Suprapubic skin (tissue), 4 donors: ENCODE measurements around the gene C2CD4B. TPM values are rescaled to one million over a fixed set of nuclear protein-coding genes. Genes with fewer than 3 reads are reported as not detected.

ENCODE experiments used
- DNase-seq, 2 donors: peaks; one replicate each; pipeline ENCODE4 v3.0.0-alpha.2; 2019; ENCODE audit warnings: low spot score in 2 of 2
- H3K27ac ChIP-seq: fragments of 200-600 bp; sonication (generic); one replicate; pipeline ENCODE4 v1.5.1; 2019
- H3K27me3 ChIP-seq: fragments of 200-600 bp; sonication (generic); one replicate; pipeline ENCODE4 v1.5.1; 2019
- H3K36me3 ChIP-seq: fragments of 200-600 bp; sonication (generic); one replicate; pipeline ENCODE4 v1.5.1; 2019
- H3K4me1 ChIP-seq: fragments of 200-600 bp; sonication (generic); one replicate; pipeline ENCODE4 v1.5.1; 2019
- H3K4me3 ChIP-seq: fragments of 200-600 bp; sonication (generic); one replicate; pipeline ENCODE4 v1.5.1; 2019; ENCODE audit warnings: mild to moderate bottlenecking
- H3K9me3 ChIP-seq: fragments of 200-600 bp; sonication (generic); one replicate; pipeline ENCODE4 v1.5.1; 2019
- CTCF ChIP-seq, 2 donors: fragments of 200-600 bp in 1 of 2; fragments of 450-650 bp in 1 of 2; sonication (generic) in 1 of 2; IDR thresholded peaks; one replicate each; pipeline ENCODE4 v1.5.1; 2016 to 2019; ENCODE audit warnings: antibody characterized with exemption in 2 of 2, mild to moderate bottlenecking in 1 of 2, moderate library complexity in 1 of 2
- EP300 ChIP-seq: sonication (generic); formaldehyde crosslinking; IDR thresholded peaks from one replicate; pipeline ENCODE4 v1.6.1; 2017; ENCODE audit warnings: antibody characterized with exemption
- POLR2A ChIP-seq, 2 donors: fragments of 450-650 bp; IDR thresholded peaks; one replicate each; pipeline ENCODE4 v1.6.1; 2017; ENCODE audit warnings: antibody characterized with exemption in 2 of 2, mild to moderate bottlenecking in 2 of 2, moderate library complexity in 2 of 2
- POLR2AphosphoS5 ChIP-seq, 3 donors: sonication (generic); formaldehyde crosslinking; IDR thresholded peaks; one replicate each; pipeline ENCODE4 v1.6.1; 2017; ENCODE audit warnings: antibody characterized with exemption in 3 of 3
- WGBS: methylation state at CpG from one replicate; pipeline ENCODE4 v1.1.5; 2018; 5-methylcytosine and 5-hydroxymethylcytosine counted together
- total RNA-seq, 4 donors: library from RNA; depleted of rRNA; stranded (reverse); fragments of >200 nt; gene quantifications; one replicate each; pipeline ENCODE4 v1.1.0, GENCODE V29; 2016

The C2CD4B gene
- total RNA-seq, 4 donors from 2014 or later = 0.64 to 5.7 (median 3.3) TPM

- no peak for DNase-seq
- Histone ChIP-seq H3K36me3 (no peaks in the 10 kb centered on the region), H3K9me3 (no peaks in the 10 kb centered on the region), H3K4me1 (peaks cover 2% of the 10 kb centered on the region), H3K27me3 (no peaks in the 10 kb centered on the region), H3K27ac (no peak overlapping the region), H3K4me3 (no peak overlapping the region)
- WGBS = 10% methylated on average over 2 of the region's 2 CpGs
- TF ChIP-seq CTCF (IDR thresholded peaks at IDR 0.05) (peak; percentile 8 to 28), EP300 (no peak)
Observed at GRCh38 chr15:62125773-62126172, 39.3 kb downstream of the C2CD4B start.

- Histone ChIP-seq H3K36me3 (no peaks in the 10 kb centered on the region), H3K27me3 (no peaks in the 10 kb centered on the region), H3K27ac (no peak overlapping the region), H3K9me3 (no peaks in the 10 kb centered on the region), H3K4me3 (no peak overlapping the region), H3K4me1 (peaks cover 3% of the 10 kb centered on the region)
- 57% methylated on average over 2 of the region's 2 CpGs for WGBS
- no peak for DNase-seq
- TF ChIP-seq EP300 (no peak), POLR2AphosphoS5 (IDR thresholded peaks at IDR 0.05) (no peak), POLR2A (IDR thresholded peaks at IDR 0.05) (no peak), CTCF (IDR thresholded peaks at IDR 0.05) (no peak)
Observed at GRCh38 chr15:62124973-62125303, 40.1 kb downstream of the C2CD4B start.

GRCh38 chr15:62124176-62124972 lies 40.7 kb downstream of the C2CD4B start:
- DNase-seq = no peak
- H3K27me3 ChIP-seq = no peaks in the 10 kb centered on the region
- H3K27ac ChIP-seq = no peak overlapping the region
- H3K36me3 ChIP-seq = no peaks in the 10 kb centered on the region
- no peak overlapping the region for H3K4me3 ChIP-seq
- no peak for TF ChIP-seq POLR2A (IDR thresholded peaks at IDR 0.05)
- no peak for TF ChIP-seq POLR2AphosphoS5 (IDR thresholded peaks at IDR 0.05)
- TF ChIP-seq EP300 = no peak
- WGBS = 72% methylated on average over 6 of the region's 6 CpGs
- H3K4me1 ChIP-seq = peaks cover 8% of the 10 kb centered on the region
- H3K9me3 ChIP-seq = no peaks in the 10 kb centered on the region

GRCh38 chr15:62122249-62122648 lies 42.8 kb downstream of the C2CD4B start:
- H3K4me3 ChIP-seq = no peak overlapping the region
- 95% methylated on average over 2 of the region's 2 CpGs for WGBS

GRCh38 chr15:62121273-62122015 lies 43.6 kb downstream of the C2CD4B start:
- no peaks in the 10 kb centered on the region for H3K27me3 ChIP-seq
- no peak for TF ChIP-seq CTCF (IDR thresholded peaks at IDR 0.05)
- no peak for TF ChIP-seq POLR2A (IDR thresholded peaks at IDR 0.05)
- no peak for TF ChIP-seq POLR2AphosphoS5 (IDR thresholded peaks at IDR 0.05)
- no peak for TF ChIP-seq EP300
- DNase-seq = no peak
- peaks cover 19% of the 10 kb centered on the region for H3K4me1 ChIP-seq
- no peak overlapping the region for H3K4me3 ChIP-seq
- no peaks in the 10 kb centered on the region for H3K36me3 ChIP-seq
- H3K27ac ChIP-seq = no peak overlapping the region
- no peaks in the 10 kb centered on the region for H3K9me3 ChIP-seq
- 60% methylated on average over 8 of the region's 8 CpGs for WGBS

More at GRCh38 chr15:62122249-62122648, 42.8 kb downstream of the C2CD4B start:
- TF ChIP-seq EP300 = no peak
- no peak for TF ChIP-seq CTCF (IDR thresholded peaks at IDR 0.05)
- TF ChIP-seq POLR2A (IDR thresholded peaks at IDR 0.05) = no peak
- no peak for TF ChIP-seq POLR2AphosphoS5 (IDR thresholded peaks at IDR 0.05)
- Histone ChIP-seq H3K27ac (no peak overlapping the region), H3K9me3 (no peaks in the 10 kb centered on the region), H3K36me3 (no peaks in the 10 kb centered on the region), H3K27me3 (no peaks in the 10 kb centered on the region), H3K4me1 (peaks cover 19% of the 10 kb centered on the region)
- DNase-seq = no peak
